NT2/D1 (cell line): ENCODE measurements around the gene BMPR1B.

ENCODE experiments used
- YY1 ChIP-seq: IDR thresholded peaks from 2 replicates; pipeline ENCODE4 v1.6.1; 2011; ENCODE audit not compliant: insufficient read length, insufficient read depth
- ZNF274 ChIP-seq: IDR thresholded peaks from 2 replicates; pipeline ENCODE4 v1.6.1; 2011; ENCODE audit warnings: mild to moderate bottlenecking, low read depth, low read length

DNA sequence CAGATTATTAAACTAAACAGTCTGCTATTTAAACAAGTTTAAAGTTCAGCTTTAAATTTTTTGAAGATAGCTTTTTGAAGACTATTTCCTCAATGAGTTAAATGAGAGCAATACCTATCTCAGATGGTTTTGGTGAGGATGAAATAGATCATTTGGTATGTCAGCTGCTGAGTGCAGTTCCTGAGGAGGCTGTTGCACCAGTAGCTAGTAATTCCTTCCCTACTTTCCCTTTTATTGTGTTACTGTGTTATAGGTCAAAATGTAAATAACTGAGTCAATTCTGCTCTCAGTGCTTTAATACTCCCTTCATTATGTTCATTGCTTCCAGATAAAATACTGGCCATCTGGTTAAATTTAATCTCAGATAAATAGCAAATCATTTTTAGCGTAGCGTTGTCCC lies 48.6 kb downstream of the BMPR1B start:
- TF ChIP-seq YY1 (no peak), ZNF274 (no peak)
